HG03175 (cell line): ENCODE measurements around the gene PRPF38A.
"Not testable (repeated sequence)": the region's sequence is repeated elsewhere in the genome, so short reads cannot be mapped to it uniquely, and the experiment has no call there.

Experiments
- ATAC-seq: cut with Tn5 transposase; IDR thresholded peaks from one replicate; pipeline ENCODE4 v1.9.1; 2021; ENCODE audit warnings: mild to moderate bottlenecking, moderate library complexity; ENCODE audit not compliant: unreplicated experiment

Gene PRPF38A

GRCh38 chr1:52404116-52404974 is at the start of gene PRPF38A, which contains the start of gene ORC1:
Gene PRPF38A, plus strand, starts transcription at chr1:52404602. Its CDS starts 148 bp downstream, at chr1:52404750.
Gene ORC1, minus strand, starts transcription at chr1:52404423. Its CDS starts 2,200 bp downstream, at chr1:52402223.
- peak; percentile 92 for ATAC-seq

GRCh38 chr1:52355436-52355835 is 49.0 kb upstream of the PRPF38A start:
- ATAC-seq = no peak

DNA sequence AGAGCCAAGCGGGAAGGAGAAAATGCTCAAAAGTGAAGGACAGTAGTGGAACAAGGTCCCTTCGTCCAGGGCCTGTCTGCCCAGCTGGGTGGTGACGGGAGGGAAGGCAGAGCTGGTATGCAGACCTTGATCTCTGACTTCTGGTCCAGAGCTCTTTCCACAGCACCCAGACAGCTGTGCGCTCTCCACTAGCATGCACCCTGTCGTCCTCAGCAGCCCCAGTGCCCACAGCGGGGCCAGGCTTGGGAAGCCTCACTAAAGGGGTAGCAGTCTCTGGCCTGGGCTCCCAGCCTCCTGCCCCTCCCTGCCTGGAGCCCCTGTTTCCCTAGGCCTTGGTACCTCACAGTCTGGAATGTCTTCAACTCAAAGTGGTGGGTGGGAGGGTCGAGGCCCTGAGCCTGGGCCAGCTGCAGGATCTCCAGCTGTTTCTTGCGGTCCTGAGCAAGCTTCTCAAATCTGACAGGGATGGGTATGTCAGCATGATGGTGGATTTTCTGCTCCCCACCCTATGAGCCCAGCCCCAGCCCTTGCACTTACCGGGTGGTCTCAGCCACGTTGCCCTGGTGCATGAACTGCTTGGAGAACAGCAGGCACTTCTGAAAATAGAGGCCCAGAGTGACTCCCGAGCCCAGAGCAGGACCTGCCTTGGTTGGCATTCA is 48.4 kb upstream of the PRPF38A start:
- no peak for ATAC-seq

DNA sequence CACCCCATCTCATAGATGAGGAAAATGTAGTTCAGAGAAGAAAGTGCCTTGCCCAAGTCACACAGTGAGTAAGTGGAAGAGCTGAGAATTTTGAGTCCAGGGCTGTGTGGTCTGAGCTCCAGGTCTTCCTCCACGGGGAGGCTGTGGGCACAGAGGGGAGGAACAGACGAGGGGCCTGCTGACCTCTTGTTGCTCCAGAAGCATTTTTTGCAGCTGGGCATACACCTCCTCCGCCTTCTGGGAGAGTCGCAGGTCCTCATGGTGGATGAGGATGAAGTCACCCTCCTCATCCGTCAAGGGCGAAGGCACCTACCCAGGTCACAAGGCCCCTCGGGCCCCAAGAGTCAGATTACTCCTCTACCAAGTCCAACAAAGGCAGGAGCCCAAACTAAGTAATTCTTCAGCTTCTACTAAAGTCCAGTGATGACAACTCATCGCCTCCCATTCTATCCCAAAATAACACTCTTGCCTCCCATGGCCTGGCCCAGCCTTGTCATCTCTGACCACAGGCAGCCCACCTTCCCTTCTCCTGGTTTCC is 47.5 kb upstream of the PRPF38A start:
- no peak for ATAC-seq

GRCh38 chr1:52357397-52357796 is 47.0 kb upstream of the PRPF38A start:
- no peak for ATAC-seq

GRCh38 chr1:52358851-52359497 is 45.4 kb upstream of the PRPF38A start:
- ATAC-seq = no peak

GRCh38 chr1:52359676-52360594 is 44.5 kb upstream of the PRPF38A start:
- ATAC-seq = no peak

- ATAC-seq = no peak
Measured at GRCh38 chr1:52360595-52360968, 43.8 kb upstream of the PRPF38A start.

DNA sequence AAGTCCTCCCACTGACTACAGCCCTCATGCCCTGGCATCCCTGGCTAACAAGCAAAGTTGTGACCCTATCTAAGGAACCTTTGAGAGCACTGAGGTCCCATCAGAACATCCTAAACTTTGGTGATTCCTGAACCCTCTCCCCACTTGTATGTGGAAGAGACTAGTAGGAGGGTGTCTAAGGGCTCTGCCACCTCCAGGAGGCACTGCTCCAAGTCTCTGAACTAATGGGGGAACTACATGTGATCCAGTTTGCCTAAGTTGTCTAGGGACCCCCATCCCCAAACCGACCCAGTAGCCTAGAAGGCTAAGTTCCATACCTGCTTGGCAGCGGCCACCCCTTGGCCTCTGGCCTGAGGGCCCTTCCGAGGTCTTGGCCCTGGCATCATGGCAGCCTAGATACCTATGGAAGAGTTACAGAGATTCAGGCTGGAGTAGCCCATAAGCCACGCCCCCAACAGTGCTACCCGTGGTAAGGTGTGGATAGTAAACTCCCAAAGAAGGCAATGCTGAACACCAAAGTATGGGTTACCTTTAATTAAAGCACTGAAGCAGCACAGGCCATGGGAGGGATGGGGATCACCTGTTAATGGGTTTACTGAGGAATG is 40.1 kb upstream of the PRPF38A start:
- ATAC-seq = no peak

DNA sequence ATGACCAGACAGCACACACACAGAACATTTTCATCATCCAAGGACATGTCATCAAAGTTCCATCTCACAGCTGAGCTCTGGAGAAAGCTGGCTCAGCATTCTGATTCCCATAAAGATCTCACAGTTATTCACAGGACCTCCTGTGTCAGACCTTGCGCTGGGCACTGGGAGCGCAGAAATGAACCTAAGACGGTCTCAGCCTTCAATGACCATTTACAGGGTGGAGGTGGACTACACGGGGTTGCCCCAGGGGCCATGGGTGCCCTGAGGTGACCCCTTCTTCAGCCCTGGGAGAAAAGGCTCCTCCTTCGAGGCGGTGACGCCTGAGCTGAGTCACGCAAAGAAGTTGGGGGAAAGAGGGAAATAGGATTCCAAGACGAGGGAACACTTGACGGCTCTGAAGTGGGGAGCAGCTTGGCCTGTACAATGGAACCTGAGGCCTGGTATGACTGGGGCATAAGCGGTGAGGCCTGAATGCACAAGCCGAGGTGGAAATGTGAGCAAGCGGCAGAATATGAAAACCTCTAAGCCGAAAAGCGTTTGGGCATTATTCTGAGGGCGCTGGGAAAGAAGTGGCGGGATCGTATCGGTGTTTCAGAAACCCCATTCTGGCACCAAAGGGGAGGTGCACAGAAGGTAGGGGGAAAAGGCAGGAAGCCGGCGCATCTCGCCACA is 39.2 kb upstream of the PRPF38A start:
- ATAC-seq = no peak

DNA sequence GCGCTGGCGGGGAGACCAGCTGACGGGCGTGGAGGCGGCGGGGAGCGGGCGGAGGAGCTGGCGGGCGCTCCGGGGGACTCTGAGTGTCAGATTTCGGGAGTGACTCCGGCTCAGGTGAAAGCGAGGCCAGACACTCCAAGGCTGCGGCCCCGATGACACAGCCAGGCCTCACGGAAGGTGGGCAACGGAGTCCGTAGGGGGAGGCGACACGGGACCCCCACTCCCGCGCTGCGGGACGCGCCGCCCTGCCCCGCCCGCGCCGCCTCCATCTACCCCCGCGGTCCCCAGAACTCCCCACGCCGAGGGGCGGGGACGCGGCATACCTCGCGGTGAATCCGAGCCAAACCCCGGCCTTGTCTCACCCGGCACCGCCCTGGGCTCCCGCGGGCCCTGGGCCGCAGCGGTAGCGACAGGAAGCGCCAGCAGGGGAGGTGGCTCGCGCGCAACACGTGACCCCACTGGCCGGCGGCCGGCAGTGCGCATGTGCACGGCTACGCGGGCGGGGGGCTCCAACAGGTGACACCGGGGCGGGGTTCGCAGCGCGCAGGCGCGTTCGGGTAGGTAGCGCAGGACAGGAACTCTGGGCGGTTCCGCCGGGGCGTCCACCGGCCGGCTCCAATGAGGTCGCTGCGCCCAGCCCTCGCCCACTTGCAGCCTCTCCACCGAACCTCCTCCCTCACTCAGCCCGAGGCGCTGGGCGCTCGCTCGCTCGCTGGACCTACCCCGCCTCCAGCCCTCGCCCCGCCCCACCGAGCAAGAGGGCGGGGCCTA is 38.5 kb upstream of the PRPF38A start, which contains the start of gene CC2D1B:
CC2D1B (minus strand) TSS at position 460 of the 771 bp plus-strand sequence. CDS start 1,585 bp downstream, outside the sequence.
- ATAC-seq = peak; percentile 94

GRCh38 chr1:52366517-52366827 is 37.9 kb upstream of the PRPF38A start:
- no peak for ATAC-seq

DNA sequence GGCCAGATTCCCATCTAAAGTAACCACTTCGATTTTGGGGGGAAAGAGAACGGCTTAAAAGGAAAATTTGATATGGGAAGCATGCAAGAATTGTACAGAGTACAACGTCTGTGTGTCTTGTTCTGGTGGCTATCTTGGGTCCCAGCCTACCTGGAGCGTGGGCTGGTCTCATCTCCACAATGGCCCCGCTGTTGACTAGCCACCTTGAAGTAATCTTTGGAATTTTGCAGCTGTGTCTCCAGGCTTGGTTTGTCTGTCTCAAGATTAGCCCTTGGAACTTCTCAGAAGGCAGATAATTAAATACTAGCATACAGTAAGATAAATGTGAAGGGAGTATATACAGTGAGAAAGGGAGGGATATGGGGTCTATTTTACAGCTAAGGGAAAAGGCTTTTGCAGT is 37.1 kb upstream of the PRPF38A start:
- ATAC-seq = no peak

DNA sequence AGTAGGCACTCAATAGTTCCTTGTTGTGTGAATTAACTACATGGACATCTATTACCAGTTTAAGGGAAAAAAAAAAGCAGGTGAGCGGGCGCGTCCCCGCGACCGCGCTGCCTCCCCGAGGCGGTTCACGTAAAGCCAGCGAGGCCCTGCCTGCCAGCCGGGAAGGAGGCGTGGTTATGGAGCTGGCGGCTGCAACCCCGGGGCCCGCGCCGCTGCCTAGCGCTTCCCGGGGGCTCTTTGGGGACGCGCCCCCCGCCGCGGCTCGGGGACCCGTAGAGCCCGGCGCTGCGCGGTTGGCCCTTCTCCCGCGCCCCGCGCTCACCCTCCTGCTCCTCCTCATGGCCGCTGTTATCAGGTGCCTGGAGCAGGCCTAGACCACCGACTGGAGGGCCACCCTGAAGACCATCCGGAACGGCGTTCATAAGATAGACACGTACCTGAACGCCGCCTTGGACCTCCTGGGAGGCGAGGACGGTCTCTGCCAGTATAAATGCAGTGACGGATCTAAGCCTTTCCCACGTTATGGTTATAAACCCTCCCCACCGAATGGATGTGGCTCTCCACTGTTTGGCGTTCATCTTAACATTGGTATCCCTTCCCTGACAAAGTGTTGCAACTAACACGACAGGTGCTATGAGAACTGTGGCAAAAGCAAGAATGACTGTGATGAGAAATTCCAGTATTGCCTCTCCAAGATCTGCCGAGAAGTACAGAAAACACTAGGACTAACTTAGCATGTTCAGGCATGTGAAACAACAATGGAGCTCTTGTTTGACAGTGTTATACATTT is 35.8 kb upstream of the PRPF38A start:
- no peak for ATAC-seq

DNA sequence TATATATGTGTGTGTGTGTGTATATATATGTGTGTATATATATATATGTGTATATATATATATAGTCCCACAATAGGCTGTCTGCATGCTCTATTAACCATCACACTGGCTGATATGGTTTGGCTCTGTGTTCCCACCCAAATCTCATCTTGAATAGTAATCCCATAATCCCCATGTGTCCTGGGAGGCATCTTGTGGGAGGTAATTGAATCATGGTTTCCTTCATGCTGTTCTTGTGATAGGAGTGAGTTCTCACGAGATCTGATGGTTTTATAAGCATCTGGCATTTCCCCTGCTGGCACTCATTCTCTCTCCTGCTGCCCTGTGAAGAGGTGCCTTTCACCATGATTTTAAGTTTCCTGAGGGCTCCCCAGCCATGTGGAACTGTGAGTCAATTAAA is 34.6 kb upstream of the PRPF38A start:
- ATAC-seq = not testable (repeated sequence)

DNA sequence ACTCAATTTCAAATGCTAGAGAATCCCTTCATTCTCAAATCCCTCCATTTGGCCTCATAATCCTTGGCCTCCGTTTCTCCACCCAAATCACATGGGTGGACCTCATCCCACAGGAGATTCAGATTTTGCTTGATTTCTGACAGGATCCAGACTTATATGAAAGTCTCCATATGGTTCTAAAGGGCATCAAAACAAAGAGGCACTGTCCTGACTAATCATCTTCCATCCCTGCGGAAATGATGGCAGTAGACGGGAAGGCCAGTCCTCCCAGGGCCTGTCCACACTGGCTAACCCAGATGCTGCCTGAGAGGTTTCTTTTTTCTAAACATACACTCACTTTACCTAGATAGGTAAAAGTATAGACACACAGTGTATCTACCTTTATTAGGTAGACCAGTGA is 19.0 kb upstream of the PRPF38A start:
- ATAC-seq = no peak

DNA sequence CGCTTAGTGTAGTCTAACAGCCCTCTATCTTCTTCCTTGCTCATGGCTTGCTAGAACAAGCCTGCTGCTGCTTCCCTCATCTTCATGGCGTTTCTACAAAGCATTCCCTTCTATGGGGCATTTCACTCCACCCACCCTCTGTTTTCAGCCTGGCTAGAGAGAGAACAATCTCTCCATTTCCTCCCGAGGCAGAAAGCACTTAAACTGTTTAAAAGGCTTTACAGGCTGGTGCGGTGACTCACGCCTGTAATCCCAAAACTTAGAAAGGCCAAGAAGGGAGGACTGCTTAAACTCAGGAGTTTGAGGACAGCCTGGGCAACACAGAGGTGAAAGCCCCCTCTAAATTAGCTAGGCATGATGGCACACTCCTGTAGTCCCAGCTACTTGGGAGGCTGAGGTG is 17.9 kb upstream of the PRPF38A start:
- ATAC-seq = no peak

- no peak for ATAC-seq
Measured at GRCh38 chr1:52393174-52393573, 11.2 kb upstream of the PRPF38A start.
